Measurements from ENCODE around the gene LRMDA.

GRCh38 chr10:76318211-76318610 lies 886.8 kb downstream of the LRMDA start:
- no peak for TF ChIP-seq CTCF (conservative IDR thresholded peaks at IDR 0.05; ENCODE audit: low read depth, low read length)
- no peak for TF ChIP-seq EZH2phosphoT487 (IDR thresholded peaks at IDR 0.05; ENCODE audit: borderline replicate concordance, low read length)
